ENCODE data around the gene CDPF1. TPM values are rescaled to one million over a fixed set of nuclear protein-coding genes. Genes with fewer than 3 reads are reported as not detected.

The CDPF1 gene
- total RNA-seq, 6 experiments from 2014 or later: 1.8 to 7.1 (median 3.3) TPM

DNA sequence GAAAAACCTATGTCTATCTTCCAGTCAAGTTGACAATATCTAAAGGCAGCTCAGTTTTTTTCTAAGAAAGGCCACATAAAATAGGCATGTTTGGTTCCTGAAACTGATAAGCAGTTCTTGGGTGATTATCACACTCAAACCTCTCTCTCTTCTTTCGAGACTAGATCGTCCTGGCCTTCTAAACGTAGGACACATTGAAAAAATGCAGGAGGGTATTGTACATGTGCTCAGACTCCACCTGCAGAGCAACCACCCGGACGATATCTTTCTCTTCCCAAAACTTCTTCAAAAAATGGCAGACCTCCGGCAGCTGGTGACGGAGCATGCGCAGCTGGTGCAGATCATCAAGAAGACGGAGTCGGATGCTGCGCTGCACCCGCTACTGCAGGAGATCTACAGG, 15.1 kb downstream of the CDPF1 start:
- Histone ChIP-seq H3K4me3 (no peak overlapping the region), H3K27me3 (no peaks in the 10 kb centered on the region), H3K36me3 (peaks cover 0 to 76% (median 36%) of the 10 kb centered on the region in 4 donors), H3K9me3 (no peaks in the 10 kb centered on the region), H3K4me1 (peaks cover 0 to 18% (median under 1%) of the 10 kb centered on the region in 4 donors), H3K27ac (no peak overlapping the region)
- WGBS (ENCODE audit: insufficient coverage, low coverage, low lambda C conversion rate, missing lambda C conversion rate): 93% methylated on average over 12 of the region's 12 CpGs
- TF ChIP-seq, protein P1, sequence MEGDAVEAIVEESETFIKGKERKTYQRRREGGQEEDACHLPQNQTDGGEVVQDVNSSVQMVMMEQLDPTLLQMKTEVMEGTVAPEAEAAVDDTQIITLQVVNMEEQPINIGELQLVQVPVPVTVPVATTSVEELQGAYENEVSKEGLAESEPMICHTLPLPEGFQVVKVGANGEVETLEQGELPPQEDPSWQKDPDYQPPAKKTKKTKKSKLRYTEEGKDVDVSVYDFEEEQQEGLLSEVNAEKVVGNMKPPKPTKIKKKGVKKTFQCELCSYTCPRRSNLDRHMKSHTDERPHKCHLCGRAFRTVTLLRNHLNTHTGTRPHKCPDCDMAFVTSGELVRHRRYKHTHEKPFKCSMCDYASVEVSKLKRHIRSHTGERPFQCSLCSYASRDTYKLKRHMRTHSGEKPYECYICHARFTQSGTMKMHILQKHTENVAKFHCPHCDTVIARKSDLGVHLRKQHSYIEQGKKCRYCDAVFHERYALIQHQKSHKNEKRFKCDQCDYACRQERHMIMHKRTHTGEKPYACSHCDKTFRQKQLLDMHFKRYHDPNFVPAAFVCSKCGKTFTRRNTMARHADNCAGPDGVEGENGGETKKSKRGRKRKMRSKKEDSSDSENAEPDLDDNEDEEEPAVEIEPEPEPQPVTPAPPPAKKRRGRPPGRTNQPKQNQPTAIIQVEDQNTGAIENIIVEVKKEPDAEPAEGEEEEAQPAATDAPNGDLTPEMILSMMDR (IDR thresholded peaks at IDR 0.05): no peak
- TF ChIP-seq POLR2A (IDR thresholded peaks at IDR 0.05): no peak
- ATAC-seq: no peak
- intact Hi-C loops (cut with DNase I): loop anchor here in 1 of 2 donors (10.0 kb wide), 1 partner anchor 50 kb away; no protein-coding TSS in a partner anchor
- no peak for DNase-seq

DNA sequence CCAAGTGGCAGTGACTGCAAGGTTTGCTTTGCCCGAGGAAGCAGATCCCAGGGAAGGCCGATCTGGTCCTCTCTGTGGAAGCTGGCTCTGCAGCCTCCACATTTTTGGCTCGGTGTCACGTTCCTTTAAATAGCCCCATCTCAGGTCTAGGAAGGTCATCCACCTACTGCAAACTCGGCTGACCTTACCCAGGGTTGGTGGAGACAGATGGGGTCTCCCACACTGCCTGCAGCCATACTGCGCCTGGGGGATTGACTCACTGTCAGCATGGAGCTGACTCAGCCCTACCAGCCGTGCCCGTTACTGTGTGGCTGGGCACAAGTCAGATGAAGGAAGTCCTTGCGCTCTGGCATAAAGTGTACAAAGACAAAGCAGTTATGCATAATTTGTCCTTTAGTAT, 16.9 kb downstream of the CDPF1 start:
- Histone ChIP-seq H3K4me1 (peaks cover 0 to 29% (median 5%) of the 10 kb centered on the region in 4 donors), H3K4me3 (no peak overlapping the region), H3K9me3 (no peaks in the 10 kb centered on the region), H3K36me3 (peaks cover 0 to 65% (median 33%) of the 10 kb centered on the region in 4 donors), H3K27ac (no peak overlapping the region), H3K27me3 (no peaks in the 10 kb centered on the region)
- ATAC-seq (peak; percentile 10 to 38 (median 25)), DNase-seq (no peak)
- intact Hi-C loops (cut with DNase I): loop anchor here in 1 of 2 donors (10.0 kb wide), 1 partner anchor 52 kb away; no protein-coding TSS in a partner anchor
- no peak for TF ChIP-seq POLR2A (IDR thresholded peaks at IDR 0.05)
- TF ChIP-seq, protein P1 (IDR thresholded peaks at IDR 0.05): no peak
- WGBS (ENCODE audit: insufficient coverage, low coverage, low lambda C conversion rate, missing lambda C conversion rate): 47% methylated on average over 6 of the region's 9 CpGs

DNA sequence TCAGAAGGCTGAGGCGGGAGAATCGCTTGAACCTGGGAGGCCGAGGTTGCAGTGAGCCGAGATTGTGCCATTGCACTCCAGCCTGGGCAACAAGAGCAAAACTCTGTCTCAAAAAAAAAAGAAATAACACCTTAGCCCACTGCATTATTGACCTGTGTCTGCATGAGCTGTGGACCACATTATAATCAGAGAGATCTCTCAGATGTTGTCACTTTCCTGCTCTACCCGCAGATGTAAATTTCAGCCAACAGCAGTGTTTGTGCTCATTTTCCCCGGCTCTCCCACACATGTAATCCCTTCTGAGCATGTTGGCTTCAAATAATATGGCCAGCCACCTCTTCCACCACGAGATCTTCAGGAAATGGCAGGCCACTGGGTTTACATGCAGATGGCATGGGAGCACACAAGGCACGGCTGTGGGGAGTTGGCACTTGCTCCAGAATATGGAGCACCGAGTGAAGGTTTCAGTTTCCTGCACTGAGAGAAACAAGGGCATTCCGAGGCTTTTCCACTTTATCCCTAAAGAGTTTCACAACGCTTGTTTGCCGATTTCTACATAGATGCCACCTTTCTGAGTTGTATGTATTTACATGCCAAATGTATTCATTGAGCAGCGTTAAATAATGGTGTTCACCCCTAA, 19.7 kb downstream of the CDPF1 start:
- peaks cover 0 to 51% (median 21%) of the 10 kb centered on the region in 4 donors for H3K36me3 ChIP-seq
- intact Hi-C loops (cut with DNase I): loop anchor here in 1 of 2 donors (10.0 kb wide), 1 partner anchor 54 kb away; no protein-coding TSS in a partner anchor
- H3K9me3 ChIP-seq: no peaks in the 10 kb centered on the region
- 43% methylated on average over 12 of the region's 13 CpGs for WGBS (ENCODE audit: insufficient coverage, low coverage, low lambda C conversion rate, missing lambda C conversion rate)
- DNase-seq: no peak
- H3K4me1 ChIP-seq: peaks cover 0 to 29% (median 5%) of the 10 kb centered on the region in 4 donors
- no peak overlapping the region for H3K27ac ChIP-seq
- peak; percentile 56 to 74 (median 71) for ATAC-seq
- no peaks in the 10 kb centered on the region for H3K27me3 ChIP-seq
- no peak overlapping the region for H3K4me3 ChIP-seq
- TF ChIP-seq POLR2A (IDR thresholded peaks at IDR 0.05): no peak
- TF ChIP-seq, protein P1 (IDR thresholded peaks at IDR 0.05): no peak

DNA sequence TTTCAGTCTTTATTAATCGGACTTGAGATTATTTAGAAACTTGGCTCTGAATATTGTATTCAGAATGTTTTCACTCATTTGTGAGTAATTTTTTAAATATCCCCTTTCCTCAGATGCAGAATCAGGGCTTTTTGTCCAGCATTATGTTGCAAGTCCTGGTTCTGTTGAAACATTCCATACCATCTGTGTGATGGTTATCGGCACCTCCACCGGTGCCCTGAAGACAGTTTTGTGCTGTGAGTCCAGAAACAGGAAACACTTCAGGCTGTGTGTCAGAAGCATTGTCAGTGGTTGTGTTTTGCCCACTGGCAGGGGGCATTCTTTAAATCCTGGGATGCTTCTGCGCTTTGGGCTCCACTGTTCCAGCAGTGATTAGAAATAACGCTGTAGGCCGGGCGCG, 20.4 kb downstream of the CDPF1 start:
- H3K27ac ChIP-seq: no peak overlapping the region
- DNase-seq: no peak
- no peaks in the 10 kb centered on the region for H3K9me3 ChIP-seq
- H3K36me3 ChIP-seq: peaks cover 0 to 45% (median 17%) of the 10 kb centered on the region in 4 donors
- TF ChIP-seq, protein P1 (IDR thresholded peaks at IDR 0.05): no peak
- TF ChIP-seq POLR2A (IDR thresholded peaks at IDR 0.05): no peak
- no peaks in the 10 kb centered on the region for H3K27me3 ChIP-seq
- peaks cover 0 to 29% (median 5%) of the 10 kb centered on the region in 4 donors for H3K4me1 ChIP-seq
- no peak for ATAC-seq
- 67% methylated on average over 3 of the region's 8 CpGs for WGBS (ENCODE audit: insufficient coverage, low coverage, low lambda C conversion rate, missing lambda C conversion rate)
- intact Hi-C loops (cut with DNase I): loop anchor here in 1 of 2 donors (10.0 kb wide), 1 partner anchor 55 kb away; no protein-coding TSS in a partner anchor
- no peak overlapping the region for H3K4me3 ChIP-seq
